Gastrocnemius medialis (tissue), 4 donors: ENCODE data around the gene THSD4.

Experiments used
- CTCF ChIP-seq, 5 experiments: fragments of 450-650 bp in 3 of 5; fragments of 200-600 bp in 2 of 5; sonication (generic) in 2 of 5; IDR thresholded peaks in 4 of 5; conservative IDR thresholded peaks in 1 of 5; 1 replicate in 4 of 5; 2 replicates in 1 of 5; pipeline ENCODE4 v1.5.1; 2016 to 2019; ENCODE audit warnings: antibody characterized with exemption in 5 of 5, mild to moderate bottlenecking in 3 of 5, moderate library complexity in 3 of 5
- POLR2A ChIP-seq, 2 donors: fragments of 450-650 bp; IDR thresholded peaks; one replicate each; pipeline ENCODE4 v1.6.1; 2017; ENCODE audit warnings: antibody characterized with exemption in 2 of 2, mild to moderate bottlenecking in 2 of 2, moderate library complexity in 2 of 2

- TF ChIP-seq CTCF (IDR thresholded peaks at IDR 0.05 in 4 of 5, conservative IDR thresholded peaks at IDR 0.05 in 1 of 5) (no peak), POLR2A (IDR thresholded peaks at IDR 0.05) (no peak)
Observed at GRCh38 chr15:71708741-71709140, 593.5 kb downstream of the THSD4 start.
